Glutamatergic neuron (in vitro differentiated cells): ENCODE results near the gene LORICRIN. TPM values are rescaled to one million over a fixed set of nuclear protein-coding genes. Genes with fewer than 3 reads are reported as not detected.

ENCODE experiments used
- DNase-seq: peaks from one replicate; pipeline ENCODE4 v3.0.0; 2022
- H3K27ac Mint-ChIP-seq: one replicate; pipeline ENCODE4 v1.8.0; 2020; ENCODE audit warnings: mild to moderate bottlenecking, mixed read lengths, inconsistent platforms; ENCODE audit not compliant: unreplicated experiment
- H3K27me3 Mint-ChIP-seq: one replicate; pipeline ENCODE4 v1.8.0; 2020; ENCODE audit warnings: mild to moderate bottlenecking, moderate library complexity, mixed read lengths, inconsistent platforms; ENCODE audit not compliant: unreplicated experiment
- H3K36me3 Mint-ChIP-seq: one replicate; pipeline ENCODE4 v1.8.0; 2020; ENCODE audit warnings: mild to moderate bottlenecking, mixed read lengths, inconsistent platforms; ENCODE audit not compliant: unreplicated experiment
- H3K4me1 Mint-ChIP-seq: one replicate; pipeline ENCODE4 v1.8.0; 2020; ENCODE audit warnings: mild to moderate bottlenecking, low read depth, mixed read lengths, inconsistent platforms; ENCODE audit not compliant: unreplicated experiment
- H3K4me3 Mint-ChIP-seq: one replicate; pipeline ENCODE4 v1.8.0; 2020; ENCODE audit warnings: mild to moderate bottlenecking, mixed read lengths, inconsistent platforms; ENCODE audit not compliant: unreplicated experiment
- H3K9me3 Mint-ChIP-seq: one replicate; pipeline ENCODE4 v1.8.0; 2020; ENCODE audit warnings: mild to moderate bottlenecking, moderate library complexity, mixed read lengths, inconsistent platforms; ENCODE audit not compliant: unreplicated experiment
- CTCF ChIP-seq: fragments of 200-600 bp; sonication (generic); IDR thresholded peaks from one replicate; pipeline ENCODE4 v1.5.0; 2021; ENCODE audit not compliant: partially characterized antibody, unreplicated experiment
- total RNA-seq: library from RNA; stranded (reverse); fragmentation: NEBNext Ultra II Directional; extraction: Animal tissue kit (Norgen Biotek cat#: 25700); gene quantifications from one replicate; pipeline ENCODE4 v1.2.1, GENCODE V29; 2021; ENCODE audit not compliant: unreplicated experiment

The LORICRIN gene
- total RNA-seq, 1 donor from 2014 or later: not detected

GRCh38 chr1:153251988-153252387 is 7.5 kb upstream of the LORICRIN start:
- H3K4me3 Mint-ChIP-seq: no peak overlapping the region
- peaks cover 6% of the 10 kb centered on the region for H3K9me3 Mint-ChIP-seq
- no peak overlapping the region for H3K27ac Mint-ChIP-seq
- no peak for TF ChIP-seq CTCF
- H3K4me1 Mint-ChIP-seq: no peaks in the 10 kb centered on the region
- H3K36me3 Mint-ChIP-seq: no peaks in the 10 kb centered on the region
- peaks cover 8% of the 10 kb centered on the region for H3K27me3 Mint-ChIP-seq
- no peak for DNase-seq

- H3K27me3 Mint-ChIP-seq: peaks cover 8% of the 10 kb centered on the region
- no peak overlapping the region for H3K4me3 Mint-ChIP-seq
- no peaks in the 10 kb centered on the region for H3K36me3 Mint-ChIP-seq
- TF ChIP-seq CTCF: no peak
- H3K9me3 Mint-ChIP-seq: peaks cover 7% of the 10 kb centered on the region
- no peaks in the 10 kb centered on the region for H3K4me1 Mint-ChIP-seq
- no peak overlapping the region for H3K27ac Mint-ChIP-seq
- no peak for DNase-seq
Observed at GRCh38 chr1:153253076-153253475, 6.4 kb upstream of the LORICRIN start.

DNA sequence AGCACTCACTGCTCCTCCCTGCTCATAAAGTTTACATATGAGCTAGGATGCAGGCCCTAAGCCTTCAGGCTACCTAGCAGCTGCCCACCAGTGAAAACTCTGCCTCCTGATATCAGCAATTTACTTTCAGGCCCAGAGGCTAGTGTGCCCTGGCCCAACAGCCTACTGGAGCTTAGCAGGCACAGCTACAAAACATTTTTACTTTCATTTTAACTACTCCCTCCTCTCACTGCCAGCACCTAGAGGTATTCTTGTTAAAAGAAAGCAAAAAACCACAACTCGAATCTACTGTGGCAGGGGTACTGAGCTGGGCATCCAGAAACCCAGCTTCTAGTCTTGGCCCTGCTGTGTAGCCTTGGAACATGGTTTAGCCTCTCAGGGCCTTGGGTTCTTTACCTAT is 5.8 kb upstream of the LORICRIN start:
- Mint-ChIP-seq H3K4me1 (no peaks in the 10 kb centered on the region), H3K9me3 (peaks cover 7% of the 10 kb centered on the region), H3K4me3 (no peak overlapping the region), H3K36me3 (no peaks in the 10 kb centered on the region), H3K27me3 (peaks cover 8% of the 10 kb centered on the region), H3K27ac (no peak overlapping the region)
- DNase-seq: no peak
- TF ChIP-seq CTCF: no peak

GRCh38 chr1:153260585-153261280 is 1.2 kb downstream of the LORICRIN start:
- Mint-ChIP-seq H3K36me3 (peaks cover 5% of the 10 kb centered on the region), H3K27ac (peak overlapping the region; percentile 18), H3K4me1 (peaks cover 9% of the 10 kb centered on the region), H3K27me3 (peaks cover 19% of the 10 kb centered on the region), H3K9me3 (peaks cover 10% of the 10 kb centered on the region), H3K4me3 (peak overlapping the region; percentile 86)
- peak; percentile 75 for DNase-seq
- no peak for TF ChIP-seq CTCF

DNA sequence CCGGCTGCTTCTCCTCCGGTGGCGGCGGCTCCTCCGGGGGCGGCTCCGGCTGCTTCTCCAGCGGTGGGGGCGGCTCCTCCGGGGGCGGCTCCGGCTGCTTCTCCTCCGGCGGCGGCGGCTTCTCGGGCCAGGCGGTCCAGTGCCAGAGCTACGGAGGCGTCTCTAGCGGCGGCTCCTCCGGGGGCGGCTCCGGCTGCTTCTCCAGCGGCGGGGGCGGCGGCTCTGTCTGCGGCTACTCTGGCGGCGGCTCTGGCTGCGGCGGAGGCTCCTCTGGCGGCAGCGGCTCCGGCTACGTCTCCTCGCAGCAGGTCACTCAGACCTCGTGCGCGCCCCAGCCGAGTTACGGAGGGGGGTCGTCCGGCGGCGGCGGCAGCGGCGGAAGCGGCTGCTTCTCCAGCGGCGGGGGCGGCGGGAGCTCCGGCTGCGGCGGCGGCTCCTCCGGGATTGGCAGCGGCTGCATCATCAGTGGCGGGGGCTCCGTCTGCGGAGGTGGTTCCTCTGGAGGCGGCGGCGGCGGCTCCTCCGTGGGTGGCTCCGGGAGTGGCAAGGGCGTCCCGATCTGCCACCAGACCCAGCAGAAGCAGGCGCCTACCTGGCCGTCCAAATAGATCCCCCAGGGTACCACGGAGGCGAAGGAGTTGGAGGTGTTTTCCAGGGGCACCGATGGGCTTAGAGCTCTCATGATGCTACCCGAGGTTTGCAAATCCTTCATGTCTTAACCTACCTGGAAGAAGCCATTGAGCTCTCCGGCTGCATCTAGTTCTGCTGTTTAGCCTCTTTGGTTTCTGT is 2.0 kb downstream of the LORICRIN start:
- no peak for TF ChIP-seq CTCF
- DNase-seq: peak; percentile 68
- Mint-ChIP-seq H3K9me3 (peaks cover 10% of the 10 kb centered on the region), H3K4me1 (peaks cover 9% of the 10 kb centered on the region), H3K27ac (peak overlapping the region; percentile 56), H3K36me3 (peaks cover 5% of the 10 kb centered on the region), H3K4me3 (peak overlapping the region; percentile 89), H3K27me3 (peaks cover 17% of the 10 kb centered on the region)
